NCI-H146 (cell line): ENCODE results near the gene PERP.

Experiments used
- DNase-seq: peaks from one replicate; lab custom pipeline; 2025; lab: John Stamatoyannopoulos, UW

The PERP gene

DNA sequence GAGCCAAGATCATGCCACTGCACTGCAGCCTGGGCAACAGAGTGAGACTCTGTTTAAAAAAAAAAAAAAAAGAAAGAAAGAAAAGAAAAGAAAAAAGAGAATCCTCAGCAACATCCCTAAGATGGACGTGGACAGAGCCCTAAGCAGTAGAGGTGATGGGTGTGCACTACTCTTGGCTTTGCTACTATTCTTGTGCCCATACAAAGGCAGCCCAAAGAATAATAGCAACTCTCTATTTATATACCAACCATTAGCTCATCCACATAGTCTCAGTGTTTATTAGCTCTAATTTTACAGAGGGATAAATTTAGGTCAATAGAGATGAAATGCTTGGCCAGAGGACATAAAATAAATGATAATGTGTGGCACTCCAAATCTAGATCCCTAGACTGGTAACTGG is 62.2 kb downstream of the PERP start:
- no peak for DNase-seq

DNA sequence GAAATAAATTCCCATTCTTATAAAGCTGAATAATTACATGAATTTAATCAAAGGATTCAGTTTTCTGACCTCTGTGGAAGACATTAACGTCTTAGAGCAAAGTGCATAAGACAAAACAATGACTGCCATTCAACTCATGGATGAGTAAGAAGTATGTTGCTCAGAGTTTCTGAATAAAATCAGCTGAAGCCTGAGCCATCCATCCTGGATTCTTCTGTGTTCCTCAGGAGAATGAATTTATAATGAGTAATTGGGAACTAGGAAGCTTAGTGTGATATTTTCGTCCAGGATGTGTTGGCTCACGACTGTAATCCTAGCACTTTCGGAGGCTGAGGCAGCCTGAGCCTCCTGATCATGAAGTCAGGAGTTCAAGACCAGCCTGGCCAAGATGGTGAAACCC is 62.8 kb downstream of the PERP start:
- DNase-seq, result no peak
